Endothelial cell of umbilical vein (primary cell): ENCODE data around the gene C16orf74. TPM values are rescaled to one million over a fixed set of nuclear protein-coding genes. Genes with fewer than 3 reads are reported as not detected.

Experiments used
- BruUV-seq: library from RNA; stranded (reverse); fragments of 400-500 nt; replicated peaks from 2 replicates; lab custom pipeline; 2021; lab: Mats Ljungman, UMichigan
- CTCF ChIA-PET: fragments of 300-600, 350-600 bp; sonication (Branson Sonifier 250); formaldehyde crosslinking; loops from one replicate; lab custom pipeline; 2021; ENCODE audit warnings: antibody characterized with exemption, inconsistent platforms; lab: Charles Lee
- POLR2A ChIA-PET: fragments of 300-600, 350-600 bp; sonication (Branson Sonifier 250); formaldehyde crosslinking; loops from one replicate; lab custom pipeline; 2021; ENCODE audit warnings: antibody characterized with exemption, inconsistent platforms; lab: Charles Lee
- DNase-seq: peaks from one replicate; pipeline ENCODE4 v3.0.0-alpha.2; 2011; ENCODE audit warnings: low read depth, low spot score
- FAIRE-seq: peaks from 2 replicates; lab custom pipeline; 2011; peaks lifted over from hg19 to GRCh38; lab: Jason Lieb, UNC
- H2AFZ ChIP-seq: 2 replicates; pipeline ENCODE4 v1.6.0; 2012; ENCODE audit warnings: low read depth, low read length, control low read depth, inconsistent platforms
- H3K27ac ChIP-seq: 2 replicates; pipeline ENCODE4 v1.5.1; 2011; ENCODE audit warnings: low read depth, mild to moderate bottlenecking, control low read depth, low read length, moderate library complexity; ENCODE audit not compliant: insufficient read depth
- H3K27me3 ChIP-seq, 2 experiments: 2 replicates each; pipeline versions ENCODE4 v1.6.0 to v1.6.1; 2011; ENCODE audit warnings: low read length in 2 of 2, mixed read lengths in 1 of 2; ENCODE audit not compliant: control insufficient read depth in 2 of 2, insufficient read depth in 2 of 2
- H3K36me3 ChIP-seq, 2 experiments: 2 replicates in 1 of 2; 3 replicates in 1 of 2; pipeline ENCODE4 v1.5.1; 2011; ENCODE audit warnings: low read length in 2 of 2, mild to moderate bottlenecking in 1 of 2, moderate library complexity in 1 of 2; ENCODE audit not compliant: control insufficient read depth in 2 of 2, insufficient read depth in 2 of 2; ENCODE audit errors: extremely low read depth in 1 of 2
- H3K4me1 ChIP-seq: 3 replicates; pipeline ENCODE4 v1.5.1; 2011; ENCODE audit warnings: mild to moderate bottlenecking, low read length; ENCODE audit not compliant: control insufficient read depth, insufficient read depth; ENCODE audit errors: extremely low read depth
- H3K4me2 ChIP-seq: 2 replicates; pipeline ENCODE4 v1.6.1; 2011; ENCODE audit warnings: low read length, control low read depth, mixed read lengths; ENCODE audit not compliant: insufficient read depth
- H3K4me3 ChIP-seq, 3 experiments: fragments of 200-600 bp in 1 of 3; sonication (generic), shearing (Covaris generic) in 1 of 3; replicated peaks in 1 of 3; 2 replicates each; pipeline ENCODE4 v1.5.1; 2011 to 2016; ENCODE audit warnings: control low read depth in 3 of 3, low read length in 3 of 3, mild to moderate bottlenecking in 2 of 3, inconsistent platforms in 1 of 3, low read depth in 1 of 3, moderate library complexity in 1 of 3; ENCODE audit not compliant: insufficient read depth in 1 of 3
- H3K79me2 ChIP-seq: 2 replicates; pipeline ENCODE4 v1.6.0; 2012; ENCODE audit warnings: low read length, inconsistent platforms; ENCODE audit not compliant: control insufficient read depth, insufficient read depth
- H3K9ac ChIP-seq: replicated peaks from 2 replicates; pipeline ENCODE3; 2011; ENCODE audit warnings: low read length, control low read depth; ENCODE audit not compliant: insufficient read depth; ENCODE audit errors: extremely low read depth
- H3K9me1 ChIP-seq: replicated peaks from 3 replicates; pipeline ENCODE4 v1.6.0; 2011; ENCODE audit warnings: mild to moderate bottlenecking, low read length; ENCODE audit not compliant: control insufficient read depth, insufficient read depth; ENCODE audit errors: extremely low read depth
- H3K9me3 ChIP-seq: replicated peaks from 2 replicates; pipeline ENCODE4 v1.5.1; 2012; ENCODE audit warnings: low read length, inconsistent platforms; ENCODE audit not compliant: control insufficient read depth, insufficient read depth
- H4K20me1 ChIP-seq: replicated peaks from 2 replicates; pipeline ENCODE3; 2011; ENCODE audit warnings: mild to moderate bottlenecking, low read length; ENCODE audit not compliant: control insufficient read depth, insufficient read depth; ENCODE audit errors: extremely low read depth
- EZH2 ChIP-seq: IDR thresholded peaks from 2 replicates; pipeline ENCODE4 v1.6.1; 2012; ENCODE audit warnings: borderline replicate concordance, low read depth, mild to moderate bottlenecking, moderate library complexity, low read length, inconsistent platforms; ENCODE audit not compliant: severe bottlenecking
- FOS ChIP-seq: IDR thresholded peaks from 2 replicates; pipeline ENCODE4 v1.6.1; 2011; ENCODE audit warnings: mild to moderate bottlenecking, low read length, moderate library complexity, borderline replicate concordance; ENCODE audit not compliant: insufficient read depth
- GATA2 ChIP-seq: IDR thresholded peaks from 2 replicates; pipeline ENCODE4 v1.7.0; 2011; ENCODE audit warnings: low read depth, mild to moderate bottlenecking, moderate library complexity, mixed read lengths, low read length; ENCODE audit not compliant: insufficient read length, insufficient read depth
- JUN ChIP-seq: IDR thresholded peaks from 2 replicates; pipeline ENCODE4 v1.6.1; 2011; ENCODE audit warnings: borderline replicate concordance, low read depth; ENCODE audit not compliant: insufficient read length, insufficient read depth
- MAX ChIP-seq: IDR thresholded peaks from 2 replicates; pipeline ENCODE4 v1.6.1; 2011; ENCODE audit not compliant: insufficient read depth, insufficient read length
- MYC ChIP-seq: IDR thresholded peaks from one replicate; pipeline ENCODE4 v1.6.1; 2011; ENCODE audit warnings: mild to moderate bottlenecking, low read depth, low read length
- POLR2A ChIP-seq: IDR thresholded peaks from 2 replicates; pipeline ENCODE4 v1.6.1; 2012; ENCODE audit warnings: low read depth, mild to moderate bottlenecking, control low read depth, low read length
- POLR2AphosphoS5 ChIP-seq: IDR thresholded peaks from 2 replicates; pipeline ENCODE4 v1.6.1; 2012; ENCODE audit warnings: low read depth, mild to moderate bottlenecking, control low read depth, low read length, moderate library complexity; ENCODE audit not compliant: insufficient read depth
- dilution Hi-C: fragments of 300-500 bp; cut with MboI; formaldehyde crosslinking; loops from one replicate; pipeline ENCODE4 v1.15.0; 2019; ENCODE audit warnings: low sequenced_read_pairs; ENCODE audit not compliant: extremely low pct_ligation_motif_present
- intact Hi-C: fragments of 100-400 bp; cut with micrococcal nuclease; formaldehyde crosslinking; loops from one replicate; pipeline ENCODE4 v1.10.0; 2022
- polyA plus RNA-seq, 4 experiments: library from polyadenylated mRNA; depleted of rRNA in 3 of 4; stranded (reverse) in 3 of 4; unstranded in 1 of 4; fragments of >200 nt; gene quantifications; 2 replicates each; pipeline versions ENCODE4 v1.2.1 to v1.2.3, GENCODE V29; 2011 to 2012; ENCODE audit warnings: missing spikeins in 1 of 4
- total RNA-seq: library from RNA; stranded (reverse); gene quantifications from 2 replicates; pipeline ENCODE4 v1.2.3, GENCODE V29; 2021
- TF ChIP-seq, protein P1 (sequence below), 2 donors: IDR thresholded peaks; 1 replicate in 1 of 2; 2 replicates in 1 of 2; pipeline ENCODE4 v1.5.1; 2011; ENCODE audit warnings: low read length in 2 of 2, mild to moderate bottlenecking in 2 of 2, moderate library complexity in 2 of 2, control low read depth in 1 of 2, inconsistent platforms in 1 of 2, low read depth in 1 of 2; ENCODE audit not compliant: insufficient read depth in 1 of 2; ENCODE audit errors: extremely low read depth in 1 of 2

C16orf74 gene
- total and polyA plus RNA-seq, 2 donors (not counting 3 experiments of a cell fraction or from before 2014, with no cell fraction given), result 12.1 to 38.7 TPM

- no peaks in the 10 kb centered on the region for H3K9me1 ChIP-seq
- H3K27ac ChIP-seq, result no peak overlapping the region
- H3K36me3 ChIP-seq, result peaks cover 0 to 2% of the 10 kb centered on the region in 2 experiments
- dilution Hi-C loops, result no loop called here
- CTCF ChIA-PET, result no interaction called here
- H3K27me3 ChIP-seq, result no peaks in the 10 kb centered on the region
- POLR2A ChIA-PET, result no interaction called here
- FAIRE-seq, result no peak
- no peak for DNase-seq
- BruUV-seq, result no TSS peak
- intact Hi-C loops, result no loop called here
- H3K9ac ChIP-seq, result no peak overlapping the region
- no peak overlapping the region for H3K4me2 ChIP-seq
- H4K20me1 ChIP-seq, result no peaks in the 10 kb centered on the region
- TF ChIP-seq MAX (no peak), MYC (no peak), POLR2AphosphoS5 (no peak), GATA2 (no peak), JUN (no peak), EZH2 (no peak), POLR2A (no peak), FOS (no peak)
- TF ChIP-seq, protein P1, sequence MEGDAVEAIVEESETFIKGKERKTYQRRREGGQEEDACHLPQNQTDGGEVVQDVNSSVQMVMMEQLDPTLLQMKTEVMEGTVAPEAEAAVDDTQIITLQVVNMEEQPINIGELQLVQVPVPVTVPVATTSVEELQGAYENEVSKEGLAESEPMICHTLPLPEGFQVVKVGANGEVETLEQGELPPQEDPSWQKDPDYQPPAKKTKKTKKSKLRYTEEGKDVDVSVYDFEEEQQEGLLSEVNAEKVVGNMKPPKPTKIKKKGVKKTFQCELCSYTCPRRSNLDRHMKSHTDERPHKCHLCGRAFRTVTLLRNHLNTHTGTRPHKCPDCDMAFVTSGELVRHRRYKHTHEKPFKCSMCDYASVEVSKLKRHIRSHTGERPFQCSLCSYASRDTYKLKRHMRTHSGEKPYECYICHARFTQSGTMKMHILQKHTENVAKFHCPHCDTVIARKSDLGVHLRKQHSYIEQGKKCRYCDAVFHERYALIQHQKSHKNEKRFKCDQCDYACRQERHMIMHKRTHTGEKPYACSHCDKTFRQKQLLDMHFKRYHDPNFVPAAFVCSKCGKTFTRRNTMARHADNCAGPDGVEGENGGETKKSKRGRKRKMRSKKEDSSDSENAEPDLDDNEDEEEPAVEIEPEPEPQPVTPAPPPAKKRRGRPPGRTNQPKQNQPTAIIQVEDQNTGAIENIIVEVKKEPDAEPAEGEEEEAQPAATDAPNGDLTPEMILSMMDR (IDR thresholded peaks at IDR 0.05; ENCODE audit: extremely low read depth in 1 of 2, insufficient read depth in 1 of 2, low read depth in 1 of 2, low read length in 2 of 2), result no peak
- peaks cover 36% of the 10 kb centered on the region for H3K79me2 ChIP-seq
- H3K4me3 ChIP-seq, result no peak overlapping the region
- no peak overlapping the region for H2AFZ ChIP-seq
- H3K9me3 ChIP-seq, result no peaks in the 10 kb centered on the region
- H3K4me1 ChIP-seq, result no peaks in the 10 kb centered on the region
These were observed 15.7 kb downstream of the C16orf74 start for GRCh38 chr16:85735225-85735635.
